Measurements from ENCODE around the gene FARSA.
A peak's percentile ranks its signal among the peaks of the same experiment; 100 is the strongest.

Gene FARSA

GRCh38 chr19:12937927-12938778, 4.6 kb upstream of the FARSA start, which contains the start of gene CALR:
CALR (plus strand) TSS chr19:12938609; CDS start chr19:12938680, 71 bp downstream.
- peaks cover 31 to 52% of the 10 kb centered on the region in 2 donors for H3K4me1 ChIP-seq (ENCODE audit: control insufficient read depth in 1 of 2, insufficient read depth in 2 of 2, low read length in 2 of 2)
- H3K4me3 ChIP-seq (ENCODE audit: low read depth in 1 of 2, low read length in 2 of 2): peak within 1 kb of the TSS; percentile 94 to 97
- H3K27ac ChIP-seq (ENCODE audit: low read depth, low read length): peak within 1 kb of the TSS; percentile 83
- no peaks in the 10 kb centered on the region for H3K27me3 ChIP-seq (ENCODE audit: control insufficient read depth in 1 of 2, insufficient read depth in 2 of 2, low read length in 2 of 2)
- H3K9me3 ChIP-seq (ENCODE audit: control insufficient read depth in 1 of 2, low read length in 2 of 2): no peaks in the 10 kb centered on the region
- H3K9ac ChIP-seq (ENCODE audit: low read depth in 1 of 2, low read length in 2 of 2): peak within 1 kb of the TSS; percentile 84 to 94
- peaks cover 13 to 34% of the 10 kb centered on the region in 2 donors for H3K36me3 ChIP-seq (ENCODE audit: control insufficient read depth in 1 of 2, insufficient read depth in 2 of 2, low read length in 2 of 2)

- H3K9ac ChIP-seq (ENCODE audit: low read depth in 1 of 2, low read length in 2 of 2): peak overlapping the region; percentile 62 to 76
- H3K27ac ChIP-seq (ENCODE audit: low read depth, low read length): peak overlapping the region; percentile 54
- peaks cover 12 to 26% of the 10 kb centered on the region in 2 donors for H3K36me3 ChIP-seq (ENCODE audit: control insufficient read depth in 1 of 2, insufficient read depth in 2 of 2, low read length in 2 of 2)
- H3K4me1 ChIP-seq (ENCODE audit: control insufficient read depth in 1 of 2, insufficient read depth in 2 of 2, low read length in 2 of 2): peaks cover 36 to 54% of the 10 kb centered on the region in 2 donors
- H3K27me3 ChIP-seq (ENCODE audit: control insufficient read depth in 1 of 2, insufficient read depth in 2 of 2, low read length in 2 of 2): no peaks in the 10 kb centered on the region
- H3K9me3 ChIP-seq (ENCODE audit: control insufficient read depth in 1 of 2, low read length in 2 of 2): no peaks in the 10 kb centered on the region
- H3K4me3 ChIP-seq (ENCODE audit: low read depth in 1 of 2, low read length in 2 of 2): peak overlapping the region; percentile 78 to 85
Observed at GRCh38 chr19:12937093-12937926, 3.8 kb upstream of the FARSA start.

GRCh38 chr19:12936582-12936981, 3.1 kb upstream of the FARSA start:
- Histone ChIP-seq H3K27me3 (ENCODE audit: control insufficient read depth in 1 of 2, insufficient read depth in 2 of 2, low read length in 2 of 2) (no peaks in the 10 kb centered on the region), H3K27ac (ENCODE audit: low read depth, low read length) (no peak overlapping the region), H3K9me3 (ENCODE audit: control insufficient read depth in 1 of 2, low read length in 2 of 2) (no peaks in the 10 kb centered on the region), H3K9ac (ENCODE audit: low read depth in 1 of 2, low read length in 2 of 2) (no peak overlapping the region), H3K4me3 (ENCODE audit: low read depth in 1 of 2, low read length in 2 of 2) (no peak overlapping the region), H3K4me1 (ENCODE audit: control insufficient read depth in 1 of 2, insufficient read depth in 2 of 2, low read length in 2 of 2) (peaks cover 38 to 49% of the 10 kb centered on the region in 2 donors), H3K36me3 (ENCODE audit: control insufficient read depth in 1 of 2, insufficient read depth in 2 of 2, low read length in 2 of 2) (peaks cover 12 to 18% of the 10 kb centered on the region in 2 donors)

- H3K27me3 ChIP-seq (ENCODE audit: control insufficient read depth in 1 of 2, insufficient read depth in 2 of 2, low read length in 2 of 2): no peaks in the 10 kb centered on the region
- no peak overlapping the region for H3K4me3 ChIP-seq (ENCODE audit: low read depth in 1 of 2, low read length in 2 of 2)
- H3K9ac ChIP-seq (ENCODE audit: low read depth in 1 of 2, low read length in 2 of 2): no peak overlapping the region
- H3K36me3 ChIP-seq (ENCODE audit: control insufficient read depth in 1 of 2, insufficient read depth in 2 of 2, low read length in 2 of 2): peaks cover 8 to 12% of the 10 kb centered on the region in 2 donors
- peaks cover 27 to 35% of the 10 kb centered on the region in 2 donors for H3K4me1 ChIP-seq (ENCODE audit: control insufficient read depth in 1 of 2, insufficient read depth in 2 of 2, low read length in 2 of 2)
- no peak overlapping the region for H3K27ac ChIP-seq (ENCODE audit: low read depth, low read length)
- no peaks in the 10 kb centered on the region for H3K9me3 ChIP-seq (ENCODE audit: control insufficient read depth in 1 of 2, low read length in 2 of 2)
Observed at GRCh38 chr19:12935071-12935470, 1.6 kb upstream of the FARSA start.

- peak overlapping the region; percentile 59 for H3K27ac ChIP-seq (ENCODE audit: low read depth, low read length)
- no peaks in the 10 kb centered on the region for H3K9me3 ChIP-seq (ENCODE audit: control insufficient read depth in 1 of 2, low read length in 2 of 2)
Observed at GRCh38 chr19:12932392-12933286, 872 bp downstream of the FARSA start.

GRCh38 chr19:12930002-12930645, 3.4 kb downstream of the FARSA start:
- peaks cover 26 to 43% of the 10 kb centered on the region in 2 donors for H3K36me3 ChIP-seq (ENCODE audit: control insufficient read depth in 1 of 2, insufficient read depth in 2 of 2, low read length in 2 of 2)
- no peaks in the 10 kb centered on the region for H3K27me3 ChIP-seq (ENCODE audit: control insufficient read depth in 1 of 2, insufficient read depth in 2 of 2, low read length in 2 of 2)
- no peak overlapping the region for H3K27ac ChIP-seq (ENCODE audit: low read depth, low read length)
- H3K4me3 ChIP-seq (ENCODE audit: low read depth in 1 of 2, low read length in 2 of 2): no peak overlapping the region
- H3K4me1 ChIP-seq (ENCODE audit: control insufficient read depth in 1 of 2, insufficient read depth in 2 of 2, low read length in 2 of 2): peaks cover 11 to 18% of the 10 kb centered on the region in 2 donors
- no peak overlapping the region for H3K9ac ChIP-seq (ENCODE audit: low read depth in 1 of 2, low read length in 2 of 2)
- no peaks in the 10 kb centered on the region for H3K9me3 ChIP-seq (ENCODE audit: control insufficient read depth in 1 of 2, low read length in 2 of 2)

More at GRCh38 chr19:12932392-12933286, 872 bp downstream of the FARSA start:
- H3K4me3 ChIP-seq (ENCODE audit: low read depth in 1 of 2, low read length in 2 of 2): peak overlapping the region; percentile 99 to 100
- H3K4me1 ChIP-seq (ENCODE audit: control insufficient read depth in 1 of 2, insufficient read depth in 2 of 2, low read length in 2 of 2): peaks cover 17 to 23% of the 10 kb centered on the region in 2 donors
- peak overlapping the region; percentile 86 to 98 for H3K9ac ChIP-seq (ENCODE audit: low read depth in 1 of 2, low read length in 2 of 2)
- H3K36me3 ChIP-seq (ENCODE audit: control insufficient read depth in 1 of 2, insufficient read depth in 2 of 2, low read length in 2 of 2): peaks cover 17 to 30% of the 10 kb centered on the region in 2 donors
- H3K27me3 ChIP-seq (ENCODE audit: control insufficient read depth in 1 of 2, insufficient read depth in 2 of 2, low read length in 2 of 2): no peaks in the 10 kb centered on the region

- Histone ChIP-seq H3K27ac (ENCODE audit: low read depth, low read length) (no peak overlapping the region), H3K4me1 (ENCODE audit: control insufficient read depth in 1 of 2, insufficient read depth in 2 of 2, low read length in 2 of 2) (no peaks in the 10 kb centered on the region), H3K9ac (ENCODE audit: low read depth in 1 of 2, low read length in 2 of 2) (no peak overlapping the region), H3K27me3 (ENCODE audit: control insufficient read depth in 1 of 2, insufficient read depth in 2 of 2, low read length in 2 of 2) (no peaks in the 10 kb centered on the region), H3K36me3 (ENCODE audit: control insufficient read depth in 1 of 2, insufficient read depth in 2 of 2, low read length in 2 of 2) (peaks cover 33 to 60% of the 10 kb centered on the region in 2 donors), H3K9me3 (ENCODE audit: control insufficient read depth in 1 of 2, low read length in 2 of 2) (no peaks in the 10 kb centered on the region), H3K4me3 (ENCODE audit: low read depth in 1 of 2, low read length in 2 of 2) (no peak overlapping the region)
Observed at GRCh38 chr19:12924621-12925310, 8.7 kb downstream of the FARSA start.

GRCh38 chr19:12922959-12923358, 10.6 kb downstream of the FARSA start:
- Histone ChIP-seq H3K27ac (ENCODE audit: low read depth, low read length) (no peak overlapping the region), H3K9ac (ENCODE audit: low read depth in 1 of 2, low read length in 2 of 2) (no peak overlapping the region), H3K4me1 (ENCODE audit: control insufficient read depth in 1 of 2, insufficient read depth in 2 of 2, low read length in 2 of 2) (no peaks in the 10 kb centered on the region), H3K4me3 (ENCODE audit: low read depth in 1 of 2, low read length in 2 of 2) (no peak overlapping the region), H3K36me3 (ENCODE audit: control insufficient read depth in 1 of 2, insufficient read depth in 2 of 2, low read length in 2 of 2) (peaks cover 24 to 42% of the 10 kb centered on the region in 2 donors), H3K9me3 (ENCODE audit: control insufficient read depth in 1 of 2, low read length in 2 of 2) (no peaks in the 10 kb centered on the region), H3K27me3 (ENCODE audit: control insufficient read depth in 1 of 2, insufficient read depth in 2 of 2, low read length in 2 of 2) (no peaks in the 10 kb centered on the region)

GRCh38 chr19:12921047-12921446, 12.5 kb downstream of the FARSA start:
- H3K4me1 ChIP-seq (ENCODE audit: control insufficient read depth in 1 of 2, insufficient read depth in 2 of 2, low read length in 2 of 2): no peaks in the 10 kb centered on the region
- no peak overlapping the region for H3K9ac ChIP-seq (ENCODE audit: low read depth in 1 of 2, low read length in 2 of 2)
- peaks cover 16 to 29% of the 10 kb centered on the region in 2 donors for H3K36me3 ChIP-seq (ENCODE audit: control insufficient read depth in 1 of 2, insufficient read depth in 2 of 2, low read length in 2 of 2)
- H3K9me3 ChIP-seq (ENCODE audit: control insufficient read depth in 1 of 2, low read length in 2 of 2): no peaks in the 10 kb centered on the region
- H3K27me3 ChIP-seq (ENCODE audit: control insufficient read depth in 1 of 2, insufficient read depth in 2 of 2, low read length in 2 of 2): no peaks in the 10 kb centered on the region
- H3K4me3 ChIP-seq (ENCODE audit: low read depth in 1 of 2, low read length in 2 of 2): no peak overlapping the region
- H3K27ac ChIP-seq (ENCODE audit: low read depth, low read length): no peak overlapping the region

All from duodenal mucosa (tissue), 2 donors.